HEK293T (cell line): ENCODE data around the gene HIRA.

Source experiments
- ARNT ChIP-seq: fragments of 450-650 bp; IDR thresholded peaks from 2 replicates; pipeline ENCODE4 v1.6.1; 2017; ENCODE audit warnings: mild to moderate bottlenecking
- BHLHE40 ChIP-seq: fragments of 450-650 bp; IDR thresholded peaks from 2 replicates; pipeline ENCODE4 v1.6.1; 2016; ENCODE audit warnings: mild to moderate bottlenecking, moderate library complexity, borderline replicate concordance
- CTBP1 ChIP-seq: fragments of 450-650 bp; IDR thresholded peaks from 2 replicates; pipeline ENCODE4 v1.6.1; 2016; ENCODE audit warnings: borderline replicate concordance
- ELF4 ChIP-seq: fragments of 450-650 bp; IDR thresholded peaks from 2 replicates; pipeline ENCODE4 v1.6.1; 2017; ENCODE audit warnings: antibody characterized with exemption
- FOXA1 ChIP-seq: fragments of 450-650 bp; IDR thresholded peaks from 2 replicates; pipeline ENCODE4 v1.6.1; 2016; ENCODE audit warnings: mild to moderate bottlenecking
- HDGF ChIP-seq: fragments of 450-650 bp; IDR thresholded peaks from 2 replicates; pipeline ENCODE4 v1.6.1; 2017; ENCODE audit warnings: antibody characterized with exemption, borderline replicate concordance
- NFRKB ChIP-seq: fragments of 450-650 bp; IDR thresholded peaks from 2 replicates; pipeline ENCODE4 v1.6.1; 2016; ENCODE audit warnings: mild to moderate bottlenecking, moderate library complexity
- SP1 ChIP-seq: fragments of 450-650 bp; IDR thresholded peaks from 2 replicates; pipeline ENCODE4 v1.6.1; 2017
- TARDBP ChIP-seq: fragments of 450-650 bp; IDR thresholded peaks from 2 replicates; pipeline ENCODE4 v1.6.1; 2016
- ZNF384 ChIP-seq: fragments of 450-650 bp; IDR thresholded peaks from 2 replicates; pipeline ENCODE4 v1.6.1; 2016

- TF ChIP-seq FOXA1 (no peak), TARDBP (no peak), BHLHE40 (no peak), ELF4 (no peak), HDGF (no peak), ARNT (no peak), ZNF384 (no peak), NFRKB (no peak), SP1 (no peak), CTBP1 (no peak)
Measured at GRCh38 chr22:19387038-19387437, 44.5 kb downstream of the HIRA start.
